Renal cortical epithelial cell (primary cell): ENCODE data around the gene CRCP. TPM values are rescaled to one million over a fixed set of nuclear protein-coding genes. Genes with fewer than 3 reads are reported as not detected.
"Not testable (repeated sequence)": the region's sequence is repeated elsewhere in the genome, so short reads cannot be mapped to it uniquely, and the experiment has no call there.

ENCODE experiments used
- DNase-seq: peaks from one replicate; pipeline ENCODE4 v3.0.0-alpha.2; 2011; ENCODE audit warnings: low read depth
- total RNA-seq: library from RNA; depleted of rRNA; stranded (reverse); fragments of >200 nt; gene quantifications from 2 replicates; pipeline ENCODE4 v1.2.3, GENCODE V29; 2014

Gene CRCP
- 39.5 and 64.1 TPM in 2 replicates for total RNA-seq

DNA sequence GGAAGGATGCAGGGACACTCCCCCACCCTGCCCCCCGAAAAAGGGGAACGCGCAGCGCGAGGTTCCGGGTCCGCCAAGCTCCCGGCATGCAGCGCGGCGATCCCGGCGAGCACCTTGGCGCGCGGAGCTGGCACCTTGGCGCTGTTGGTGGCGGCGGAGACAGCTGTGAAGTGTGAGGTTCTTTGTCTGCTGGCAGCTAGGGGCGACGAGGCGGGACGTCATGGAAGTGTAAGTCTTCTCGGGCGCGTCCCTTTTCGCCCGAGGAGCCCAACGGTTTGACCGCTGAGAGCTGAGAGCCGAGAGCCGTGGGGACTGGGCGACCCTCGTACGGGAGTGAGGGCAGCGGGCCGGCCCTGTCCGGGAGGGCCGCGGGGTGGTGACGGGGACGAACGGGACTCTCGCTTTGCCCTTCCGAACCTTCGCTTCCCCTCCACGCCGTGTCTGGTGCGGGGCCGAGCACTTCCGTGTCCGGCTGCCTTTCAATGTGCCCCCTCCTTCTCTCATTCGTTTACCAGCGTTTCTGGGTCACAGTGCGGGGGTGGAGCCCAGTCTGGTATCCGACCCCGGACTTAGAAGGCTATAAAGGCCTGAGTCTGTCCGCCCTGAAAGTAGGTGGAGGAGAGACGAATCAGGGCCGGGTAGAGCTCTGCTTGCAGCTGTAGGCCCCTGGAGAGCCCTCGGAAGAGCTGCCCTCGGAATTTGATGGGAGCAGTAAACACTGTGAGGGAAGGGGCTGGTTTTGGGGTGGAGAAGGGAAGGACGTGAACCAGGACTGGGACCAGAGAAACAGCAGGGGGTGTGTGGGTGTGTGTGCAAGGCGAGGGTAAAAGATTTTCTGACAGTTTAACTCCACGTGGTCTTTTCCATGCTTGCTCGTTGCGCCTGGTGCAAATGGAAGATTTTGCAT lies at the start of gene CRCP:
Gene CRCP, plus strand, starts transcription at position 105 of the 907 bp plus-strand sequence. Its CDS starts 116 bp downstream, at position 221.
- DNase-seq, result peak; percentile 65

DNA sequence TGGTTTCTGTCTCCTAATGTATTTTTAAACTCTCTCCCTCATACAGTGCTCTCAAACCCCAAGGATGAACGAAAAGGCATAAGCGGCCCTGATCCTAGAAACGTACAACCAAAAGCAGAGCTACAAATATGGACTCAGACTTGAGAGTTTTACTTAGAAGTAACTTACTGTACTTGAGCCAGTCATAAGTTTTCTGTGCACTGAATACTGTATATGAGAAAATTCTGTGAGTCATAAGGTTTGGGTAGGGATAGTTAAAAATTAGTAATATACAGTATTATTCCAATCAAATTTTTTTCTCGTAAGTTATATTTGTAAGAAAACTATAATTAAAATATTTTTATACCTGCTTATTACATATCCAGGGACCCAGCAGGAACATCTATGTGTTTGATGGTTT lies 44.9 kb upstream of the CRCP start:
- no peak for DNase-seq

DNA sequence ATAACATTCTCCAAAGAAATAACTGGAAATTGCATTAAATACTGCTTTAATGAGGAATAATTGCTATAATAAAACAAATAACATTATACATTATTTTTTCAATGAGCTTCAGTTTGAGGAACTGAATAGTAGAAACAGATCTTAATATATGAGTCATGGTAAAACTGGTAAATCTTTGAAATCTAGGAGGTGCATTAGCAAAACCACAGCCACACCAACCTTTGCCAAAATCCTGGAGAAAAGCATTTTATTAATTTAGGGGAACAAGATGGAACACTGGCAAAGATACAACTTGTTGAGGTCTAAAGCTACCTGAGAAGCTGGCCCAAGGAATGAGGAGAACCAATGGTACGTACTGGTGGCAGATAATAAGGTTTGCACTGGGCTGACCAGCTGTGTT lies 44.4 kb upstream of the CRCP start:
- no peak for DNase-seq

DNA sequence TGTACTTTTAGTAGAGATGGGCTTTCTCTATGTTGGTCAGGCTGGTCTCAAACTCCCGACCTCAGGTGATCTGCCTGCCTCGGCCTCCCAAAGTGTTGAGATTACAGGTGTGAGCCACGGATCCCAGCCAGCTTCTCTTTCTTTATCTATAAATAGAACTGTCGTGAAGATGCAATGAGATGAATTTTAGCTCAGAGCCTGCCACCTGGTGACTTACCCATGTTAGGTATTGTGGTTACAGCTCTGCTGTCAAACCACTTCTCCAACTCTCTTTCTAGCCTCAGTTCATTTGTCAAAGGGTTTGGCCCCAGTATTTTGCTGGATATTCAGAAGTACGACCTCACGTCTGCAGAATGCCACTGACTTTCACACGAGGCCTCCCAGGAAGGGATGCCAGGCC lies 42.4 kb upstream of the CRCP start:
- DNase-seq, result not testable (repeated sequence)

DNA sequence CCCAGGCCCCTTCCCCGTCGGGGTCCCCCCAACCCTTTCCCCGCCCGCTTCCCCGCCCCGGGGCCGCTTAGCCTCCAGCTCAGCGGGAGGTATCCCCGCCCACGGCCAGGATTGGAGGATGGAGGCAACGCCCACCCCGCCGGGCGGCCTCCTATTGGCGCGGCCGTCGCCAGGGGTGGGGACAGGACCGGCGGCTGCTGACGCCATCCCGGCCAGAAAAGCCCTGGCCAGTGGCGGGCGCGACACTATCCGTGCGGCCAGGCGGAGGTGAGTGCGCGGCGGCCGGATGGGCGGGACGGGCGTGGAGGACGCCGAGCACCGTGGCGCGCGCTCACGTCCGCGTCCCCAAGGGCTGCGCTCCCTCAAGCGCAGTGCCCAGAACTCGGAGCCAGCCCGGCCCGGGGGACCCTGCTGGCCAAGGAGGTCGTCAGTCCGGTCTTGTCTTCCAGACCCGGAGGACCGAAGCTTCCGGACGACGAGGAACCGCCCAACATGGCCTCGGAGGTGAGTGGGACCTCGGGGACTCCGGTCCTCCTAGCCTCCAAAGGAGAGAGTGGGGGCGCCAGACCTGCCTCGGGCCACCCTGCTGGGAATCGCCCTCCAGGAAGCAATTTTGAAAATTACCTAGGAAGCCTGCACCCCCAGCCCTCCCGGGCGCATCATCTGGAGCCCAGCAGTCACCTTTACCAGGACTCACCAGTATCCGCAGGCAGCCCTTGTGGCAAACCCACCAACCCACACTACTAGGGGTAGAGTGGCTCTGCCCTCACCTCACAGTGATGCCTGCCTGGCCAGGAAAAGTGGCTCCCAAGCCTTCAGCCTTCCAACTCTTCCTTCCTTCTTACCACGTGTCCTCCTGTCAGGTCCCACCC lies 38.8 kb upstream of the CRCP start, which contains the start of gene ASL:
Gene ASL, plus strand, starts transcription at position 230 of the 872 bp plus-strand sequence. Its CDS starts 263 bp downstream, at position 493.
- DNase-seq, result peak; percentile 70

DNA sequence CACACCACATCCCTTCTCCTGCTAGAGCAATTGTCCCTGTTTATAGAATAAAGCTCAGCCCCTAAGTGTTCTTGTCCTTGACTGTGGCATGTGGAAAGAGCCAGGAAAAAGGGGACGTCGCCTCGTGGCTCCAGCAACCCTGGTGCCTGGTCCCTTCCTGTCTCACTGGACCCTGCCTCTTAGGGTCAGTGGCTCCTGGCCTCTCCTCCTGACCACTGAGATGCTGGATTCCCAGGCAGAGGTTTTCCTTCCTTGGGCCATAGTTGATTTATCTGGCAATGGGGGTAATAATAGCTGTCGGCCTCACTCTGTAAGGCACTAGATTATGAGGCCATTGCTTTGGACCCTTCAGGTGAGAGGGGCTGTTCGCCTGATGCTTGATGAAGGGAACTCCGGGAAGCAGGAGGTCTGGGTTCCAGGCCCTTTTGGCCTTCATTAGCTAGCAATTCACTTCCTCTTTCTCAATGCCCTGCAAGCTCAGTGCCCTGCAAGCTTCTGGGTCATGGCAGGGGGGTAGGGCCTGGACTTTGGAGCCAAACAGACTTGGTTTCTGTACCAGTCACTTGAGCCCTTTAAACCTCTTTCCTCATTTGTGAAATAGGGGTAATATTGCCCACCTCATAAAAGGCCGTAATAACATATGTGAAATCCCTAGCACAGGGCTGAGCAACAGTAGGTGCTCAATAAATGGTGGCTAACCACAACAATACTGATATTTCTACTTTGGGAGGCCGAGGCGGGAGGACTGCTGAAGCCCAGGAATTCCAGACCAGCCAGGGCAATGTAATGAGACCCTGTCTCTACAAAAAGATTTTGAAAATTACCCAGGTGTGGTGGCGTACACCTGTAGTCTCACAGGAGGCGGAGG lies 38.0 kb upstream of the CRCP start:
- DNase-seq, result peak; percentile 32

DNA sequence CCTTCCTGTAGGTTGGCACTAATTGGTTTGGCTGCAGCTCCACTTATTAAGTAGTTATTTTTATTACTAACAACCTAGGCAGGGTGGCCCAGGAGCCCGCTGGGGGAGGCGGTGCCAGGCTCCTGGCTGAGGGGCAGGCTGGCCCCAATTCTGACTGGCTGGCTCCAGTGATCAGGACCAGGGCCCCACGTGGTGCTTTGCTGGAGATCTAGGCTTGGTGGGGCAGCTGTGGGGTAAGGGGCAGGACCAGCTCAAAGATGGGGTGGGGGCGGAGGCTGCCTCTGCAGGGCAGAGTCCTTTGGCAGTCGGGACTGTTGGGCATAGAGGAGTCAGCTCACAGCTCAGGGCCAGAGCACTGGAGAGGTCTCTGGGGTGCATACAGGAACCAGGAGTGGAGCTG lies 36.6 kb upstream of the CRCP start:
- DNase-seq, result peak; percentile 23

DNA sequence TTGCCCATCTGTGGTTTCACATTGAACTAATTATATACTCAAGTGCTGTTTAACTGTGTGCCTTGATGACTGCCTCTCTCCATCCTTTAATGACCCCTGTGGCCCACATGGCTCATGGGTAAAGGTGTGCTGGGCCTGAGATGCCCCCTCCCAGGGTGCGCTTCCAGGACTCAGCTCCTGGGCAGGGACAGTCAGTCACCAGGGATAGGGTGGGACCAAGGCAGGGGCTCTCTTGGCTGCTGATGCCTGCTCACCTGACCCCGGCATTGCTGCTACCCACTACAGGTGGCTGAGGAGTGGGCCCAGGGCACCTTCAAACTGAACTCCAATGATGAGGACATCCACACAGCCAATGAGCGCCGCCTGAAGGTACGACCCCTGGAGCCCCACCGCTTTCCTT lies 32.6 kb upstream of the CRCP start:
- DNase-seq, result no peak

DNA sequence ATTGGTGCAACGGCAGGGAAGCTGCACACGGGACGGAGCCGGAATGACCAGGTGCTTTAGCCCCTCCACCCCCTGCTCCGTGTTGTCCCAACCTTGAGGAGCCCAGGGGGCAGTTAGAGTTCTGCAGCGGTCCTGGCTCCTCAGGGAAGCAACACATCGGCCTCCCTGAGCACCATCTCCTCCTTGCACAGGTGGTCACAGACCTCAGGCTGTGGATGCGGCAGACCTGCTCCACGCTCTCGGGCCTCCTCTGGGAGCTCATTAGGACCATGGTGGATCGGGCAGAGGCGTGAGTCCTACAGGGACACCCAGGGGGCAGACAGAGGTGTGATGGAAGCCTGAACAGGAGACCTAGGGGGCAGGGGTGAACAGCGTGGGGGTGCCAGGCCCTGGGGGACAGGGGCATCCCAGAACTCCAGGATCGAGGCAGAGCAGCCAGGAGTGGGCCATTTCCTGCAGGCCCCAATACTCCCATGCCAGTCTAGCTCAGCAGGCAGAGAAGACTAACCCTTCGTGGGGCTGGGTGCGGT lies 31.7 kb upstream of the CRCP start:
- no peak for DNase-seq

DNA sequence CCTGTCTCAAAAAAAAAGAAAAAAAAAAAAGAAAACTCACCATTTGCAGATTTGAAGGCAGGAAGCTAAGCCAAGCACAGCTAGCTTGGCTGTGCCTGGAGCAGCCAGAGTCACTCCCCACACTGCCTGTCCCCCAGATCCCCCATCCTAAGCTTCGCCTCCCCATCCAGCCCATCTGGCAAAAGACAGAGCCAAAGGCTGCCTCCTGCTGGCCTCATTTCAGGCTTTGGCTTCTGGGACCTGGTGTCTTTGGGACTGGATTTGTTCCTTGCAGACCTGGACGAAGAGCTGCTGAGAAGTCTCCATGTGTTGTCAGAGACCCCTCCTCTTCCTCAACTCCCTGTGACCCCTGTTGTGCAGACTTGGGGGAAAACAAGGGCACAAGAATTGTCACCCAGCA lies 31.0 kb upstream of the CRCP start:
- no peak for DNase-seq

DNA sequence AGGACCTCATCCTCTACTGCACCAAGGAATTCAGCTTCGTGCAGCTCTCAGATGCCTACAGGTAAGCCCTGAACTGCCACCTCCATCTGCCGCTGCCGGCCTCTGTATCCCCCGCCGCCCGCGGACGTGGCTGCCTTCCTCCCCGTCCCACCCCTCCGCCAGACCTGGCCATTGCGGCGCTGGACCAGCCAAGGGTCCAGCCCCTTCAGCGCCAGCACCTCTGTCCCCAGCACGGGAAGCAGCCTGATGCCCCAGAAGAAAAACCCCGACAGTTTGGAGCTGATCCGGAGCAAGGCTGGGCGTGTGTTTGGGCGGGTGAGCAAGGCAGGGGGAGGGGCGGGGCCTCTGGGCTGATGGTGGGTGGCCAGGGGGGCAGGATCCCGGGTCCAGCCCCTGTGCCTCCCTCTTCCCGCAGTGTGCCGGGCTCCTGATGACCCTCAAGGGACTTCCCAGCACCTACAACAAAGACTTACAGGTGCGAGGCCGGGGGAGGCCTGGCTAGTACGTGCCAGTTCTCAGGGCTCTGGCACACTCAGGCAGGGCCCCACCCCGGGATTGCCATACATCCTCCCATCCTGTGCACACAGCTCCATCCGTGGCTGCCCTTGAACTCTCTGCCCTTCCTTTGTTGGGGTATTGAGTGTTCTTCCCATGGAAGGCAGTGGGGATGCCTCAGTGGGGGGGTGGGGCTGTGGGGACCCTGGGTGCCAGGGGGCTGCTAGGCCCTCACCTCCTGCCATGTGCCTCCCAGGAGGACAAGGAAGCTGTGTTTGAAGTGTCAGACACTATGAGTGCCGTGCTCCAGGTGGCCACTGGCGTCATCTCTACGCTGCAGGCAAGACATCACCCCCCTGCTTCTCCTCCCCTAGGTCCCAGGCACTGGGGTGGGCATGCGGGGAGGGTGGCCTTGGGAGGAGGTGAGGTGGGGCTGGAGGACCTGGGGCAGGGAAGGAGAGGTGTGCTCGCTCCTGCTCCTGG lies 25.5 kb upstream of the CRCP start:
- DNase-seq, result no peak

DNA sequence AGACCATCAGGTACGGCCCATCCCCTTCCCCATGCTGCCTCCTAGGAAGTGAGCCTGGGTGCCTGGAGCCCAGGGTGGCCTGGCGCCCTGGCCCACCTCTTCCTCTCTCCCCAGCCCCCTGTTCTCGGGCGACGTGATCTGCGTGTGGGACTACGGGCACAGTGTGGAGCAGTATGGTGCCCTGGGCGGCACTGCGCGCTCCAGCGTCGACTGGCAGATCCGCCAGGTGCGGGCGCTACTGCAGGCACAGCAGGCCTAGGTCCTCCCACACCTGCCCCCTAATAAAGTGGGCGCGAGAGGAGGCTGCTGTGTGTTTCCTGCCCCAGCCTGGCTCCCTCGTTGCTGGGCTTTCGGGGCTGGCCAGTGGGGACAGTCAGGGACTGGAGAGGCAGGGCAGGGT lies 22.0 kb upstream of the CRCP start:
- DNase-seq, result no peak

DNA sequence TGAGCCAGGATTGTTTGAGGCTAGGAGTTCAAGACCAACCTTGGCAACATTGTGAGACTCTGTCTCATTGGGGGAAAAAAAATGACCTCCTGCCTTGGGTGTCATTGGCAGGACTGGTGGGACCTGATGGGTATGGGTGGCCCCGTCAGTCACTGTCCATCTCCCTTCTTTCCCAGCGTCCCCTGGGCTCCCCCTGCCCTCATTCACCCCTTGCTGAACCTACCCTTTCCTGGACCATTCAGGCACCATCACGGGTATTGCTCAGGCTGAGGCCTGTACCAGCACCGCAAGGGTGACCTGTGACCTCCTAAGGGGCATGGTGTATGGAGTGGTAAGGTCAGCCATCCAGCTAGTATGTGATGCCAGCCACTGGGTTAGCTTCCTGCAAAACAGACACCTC lies 19.6 kb upstream of the CRCP start:
- no peak for DNase-seq

DNA sequence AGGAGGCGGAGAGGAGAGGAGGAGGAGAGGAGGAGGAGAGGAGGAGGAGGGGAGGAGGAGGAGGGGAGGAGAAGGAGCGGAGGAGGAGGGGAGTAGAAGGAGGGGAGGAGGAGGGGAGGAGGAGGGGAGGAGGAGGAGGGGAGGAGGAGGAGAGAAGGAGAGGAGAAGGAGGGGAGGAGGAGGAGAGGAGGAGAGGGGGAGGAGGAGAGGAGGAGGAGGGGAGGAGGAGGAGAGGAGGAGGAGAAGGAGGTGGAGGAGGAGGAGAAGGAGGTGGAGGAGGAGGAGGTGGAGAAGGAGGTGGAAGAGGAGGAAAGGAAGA lies 15.5 kb upstream of the CRCP start:
- no peak for DNase-seq

DNA sequence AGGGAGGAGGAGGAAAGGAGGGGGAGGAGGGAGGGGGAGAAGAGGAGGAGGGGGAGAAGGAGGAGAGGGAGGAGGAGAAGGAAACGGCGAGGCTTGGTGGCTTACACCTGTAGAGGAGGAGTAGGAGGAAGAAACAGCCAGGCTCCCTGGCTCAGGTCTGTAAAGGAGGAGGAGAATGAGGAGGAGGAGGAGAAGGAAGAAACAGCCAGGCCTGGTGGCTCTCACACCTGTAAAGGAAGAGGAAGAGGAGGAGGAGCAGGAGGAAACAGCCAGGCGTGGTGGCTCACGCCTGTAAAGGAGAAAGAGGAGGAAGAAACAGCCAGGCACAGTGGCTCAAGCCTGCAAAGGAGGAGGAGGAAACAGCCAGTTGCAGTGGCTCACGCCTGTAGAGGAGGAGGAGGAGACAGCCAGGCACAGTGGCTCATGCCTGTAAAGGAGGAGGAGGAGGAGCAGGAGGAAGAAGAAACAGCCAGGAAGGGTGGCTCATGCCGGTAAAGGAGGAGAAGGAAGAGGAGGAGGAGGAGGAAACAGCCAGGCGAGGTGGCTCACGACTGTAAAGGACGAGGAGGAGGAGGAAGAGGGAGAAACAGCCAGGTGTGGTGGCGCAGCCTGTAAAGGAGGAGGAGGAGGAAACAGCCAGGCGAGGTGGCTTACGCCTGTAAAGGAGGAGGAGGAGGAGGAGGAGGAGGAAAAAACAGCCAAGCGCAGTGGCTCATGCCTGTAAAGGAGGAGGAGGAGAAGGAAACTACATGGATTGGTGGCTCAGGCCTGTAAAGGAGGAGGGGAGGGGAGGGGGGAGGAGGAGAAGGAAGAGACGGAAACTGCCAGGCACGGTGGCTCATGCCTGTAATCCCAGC lies 14.9 kb upstream of the CRCP start:
- peak; percentile 91 for DNase-seq

DNA sequence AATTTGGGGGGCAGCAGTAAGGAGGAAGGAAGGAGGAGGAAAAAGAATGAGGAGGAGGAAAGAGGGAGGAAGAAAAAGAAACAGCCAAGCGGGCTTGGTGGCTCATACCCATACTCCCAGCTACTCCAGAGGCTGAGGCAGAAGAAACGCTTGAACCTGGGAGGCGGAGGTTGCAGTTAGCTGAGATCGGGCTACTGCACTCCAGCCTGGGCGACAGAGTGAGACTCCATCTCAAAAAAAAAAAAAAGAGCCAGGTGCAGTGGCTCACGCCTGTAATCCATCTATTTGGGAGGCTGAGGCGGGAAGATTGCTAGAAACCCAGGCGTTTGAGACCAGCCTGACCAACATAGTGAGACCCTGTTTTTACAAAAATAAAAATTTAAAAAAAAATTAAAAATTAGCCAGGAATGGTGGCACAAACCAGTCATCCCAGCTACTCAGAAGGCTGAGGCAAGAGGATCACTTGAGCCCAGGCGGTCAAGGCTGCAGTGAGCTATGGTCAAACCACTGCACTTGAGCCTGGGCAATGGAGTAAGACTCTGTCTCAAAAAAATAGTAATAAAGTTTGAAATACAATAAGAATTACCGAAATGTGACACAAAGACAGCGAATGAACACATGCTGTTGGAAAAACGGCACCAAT lies 14.1 kb upstream of the CRCP start:
- no peak for DNase-seq

DNA sequence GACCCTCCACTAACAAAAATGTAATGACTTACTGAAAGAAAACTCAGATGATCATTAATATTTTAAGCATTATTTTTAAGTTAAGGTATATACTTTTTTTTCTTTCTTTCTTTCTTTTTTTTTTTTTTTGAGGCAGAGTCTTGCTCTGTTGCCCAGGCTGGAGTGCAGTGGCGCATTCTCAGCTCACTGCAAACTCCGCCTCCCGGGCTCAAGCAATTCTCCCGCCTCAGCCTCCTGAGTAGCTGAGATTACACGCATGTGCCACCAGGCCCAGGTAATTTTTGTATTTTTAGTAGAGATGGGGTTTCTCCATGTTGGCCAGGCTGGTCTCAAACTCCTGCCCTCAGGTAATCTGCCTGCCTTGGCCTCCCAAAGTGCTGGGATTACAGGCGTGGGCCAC lies 12.5 kb upstream of the CRCP start:
- DNase-seq, result not testable (repeated sequence)

DNA sequence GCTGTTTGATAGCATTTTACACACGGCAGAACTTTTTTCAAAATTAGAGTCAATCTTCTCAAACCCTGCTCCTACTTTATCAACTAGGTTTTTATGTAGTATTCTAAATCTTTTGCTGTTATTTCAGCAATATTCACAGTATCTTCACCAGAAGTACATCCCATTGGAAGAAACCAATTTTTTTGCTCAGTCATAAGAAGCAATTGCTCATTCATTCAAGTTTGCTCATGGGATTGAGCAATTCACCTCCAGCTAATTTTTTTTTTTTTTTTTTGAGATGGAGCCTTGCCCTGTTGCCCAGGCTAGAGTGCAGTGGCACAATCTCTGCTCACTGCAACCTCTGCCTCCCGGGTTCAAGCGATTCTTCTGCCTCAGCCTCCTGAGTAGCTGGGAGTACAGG lies 10.7 kb upstream of the CRCP start:
- DNase-seq, result peak; percentile 71

DNA sequence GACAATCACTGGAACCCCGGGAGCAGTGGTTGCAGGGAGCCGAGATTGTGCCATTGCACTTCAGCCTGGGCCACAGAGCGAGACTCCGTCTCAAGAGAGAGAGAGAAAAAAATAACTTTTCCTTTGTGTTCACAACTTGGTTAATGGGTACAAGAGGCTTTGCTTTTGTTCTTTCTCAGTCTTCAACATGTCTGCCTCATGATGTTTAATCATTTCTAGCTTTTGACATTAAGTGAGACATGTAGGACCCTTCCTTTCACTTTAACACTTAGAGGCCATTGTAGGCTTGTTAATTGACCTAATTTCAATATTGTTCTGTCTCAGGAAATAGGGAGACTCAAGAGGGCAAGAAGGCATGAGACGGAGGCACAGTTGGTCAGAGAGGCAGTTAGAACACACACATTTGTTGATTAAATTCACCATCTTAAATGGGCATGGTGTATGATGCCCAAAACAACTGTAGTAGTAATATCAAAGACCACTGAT lies 9.3 kb upstream of the CRCP start:
- DNase-seq, result peak; percentile 45
